Measurements from ENCODE around the gene TACR2.

TACR2 gene

GRCh38 chr10:69449841-69450240, 33.1 kb upstream of the TACR2 start:
- no peak for DNase-seq

- no peak for DNase-seq
Observed at GRCh38 chr10:69446650-69447151, 30.0 kb upstream of the TACR2 start.

GRCh38 chr10:69446229-69446628, 29.5 kb upstream of the TACR2 start:
- DNase-seq: no peak

- DNase-seq: no peak
Observed at GRCh38 chr10:69445041-69445440, 28.3 kb upstream of the TACR2 start.

GRCh38 chr10:69443354-69443753, 26.6 kb upstream of the TACR2 start:
- no peak for DNase-seq

- no peak for DNase-seq
Observed at GRCh38 chr10:69439813-69440506, 23.2 kb upstream of the TACR2 start.

- no peak for DNase-seq
Observed at GRCh38 chr10:69439350-69439739, 22.6 kb upstream of the TACR2 start.

GRCh38 chr10:69438536-69439349, 22.0 kb upstream of the TACR2 start:
- DNase-seq: no peak

- no peak for DNase-seq
Observed at GRCh38 chr10:69437321-69438259, 20.9 kb upstream of the TACR2 start.

GRCh38 chr10:69435966-69436520, 19.3 kb upstream of the TACR2 start:
- DNase-seq: no peak

GRCh38 chr10:69434926-69435325, 18.2 kb upstream of the TACR2 start:
- DNase-seq: no peak

- no peak for DNase-seq
Observed at GRCh38 chr10:69434169-69434568, 17.5 kb upstream of the TACR2 start.

- no peak for DNase-seq
Observed at GRCh38 chr10:69428165-69428564, 11.4 kb upstream of the TACR2 start.

- no peak for DNase-seq
Observed at GRCh38 chr10:69426376-69426727, 9.6 kb upstream of the TACR2 start.

- DNase-seq: no peak
Observed at GRCh38 chr10:69425511-69426298, 9.0 kb upstream of the TACR2 start.

GRCh38 chr10:69425041-69425440, 8.3 kb upstream of the TACR2 start:
- DNase-seq: no peak

- DNase-seq: no peak
Observed at GRCh38 chr10:69422676-69423075, 6.0 kb upstream of the TACR2 start.

- DNase-seq: no peak
Observed at GRCh38 chr10:69421611-69422308, 5.0 kb upstream of the TACR2 start.

GRCh38 chr10:69419744-69420126, 3.0 kb upstream of the TACR2 start:
- DNase-seq: no peak

- DNase-seq: no peak
Observed at GRCh38 chr10:69419096-69419743, 2.5 kb upstream of the TACR2 start.

All from NCI-H1048 (cell line).